ENCODE results near the gene LBR.

- TF ChIP-seq CTCF (IDR thresholded peaks at IDR 0.05; ENCODE audit: borderline replicate concordance, extremely low read depth, low read length, poor library complexity, severe bottlenecking) (no peak), EZH2 (IDR thresholded peaks at IDR 0.05; ENCODE audit: borderline replicate concordance, low read depth, low read length, severe bottlenecking) (no peak)
Measured at GRCh38 chr1:225450491-225451191, 22.8 kb upstream of the LBR start.
